IPS-18c (cell line): ENCODE data around the gene C9orf85.
"Not testable (repeated sequence)": the region's sequence is repeated elsewhere in the genome, so short reads cannot be mapped to it uniquely, and the experiment has no call there.

ENCODE experiments used
- H3K4me3 ChIP-seq: 2 replicates; pipeline ENCODE4 v1.7.0; 2013; ENCODE audit warnings: low read depth, mild to moderate bottlenecking, low read length, moderate library complexity; ENCODE audit not compliant: insufficient read depth
- H3K9me3 ChIP-seq: one replicate; pipeline ENCODE4 v1.6.1; 2013; ENCODE audit warnings: mild to moderate bottlenecking, low read length, moderate library complexity; ENCODE audit not compliant: control insufficient read depth, insufficient read depth

The C9orf85 gene

GRCh38 chr9:71929223-71929622, 17.8 kb downstream of the C9orf85 start:
- Histone ChIP-seq H3K9me3 (no peaks in the 10 kb centered on the region), H3K4me3 (no peak overlapping the region)

DNA sequence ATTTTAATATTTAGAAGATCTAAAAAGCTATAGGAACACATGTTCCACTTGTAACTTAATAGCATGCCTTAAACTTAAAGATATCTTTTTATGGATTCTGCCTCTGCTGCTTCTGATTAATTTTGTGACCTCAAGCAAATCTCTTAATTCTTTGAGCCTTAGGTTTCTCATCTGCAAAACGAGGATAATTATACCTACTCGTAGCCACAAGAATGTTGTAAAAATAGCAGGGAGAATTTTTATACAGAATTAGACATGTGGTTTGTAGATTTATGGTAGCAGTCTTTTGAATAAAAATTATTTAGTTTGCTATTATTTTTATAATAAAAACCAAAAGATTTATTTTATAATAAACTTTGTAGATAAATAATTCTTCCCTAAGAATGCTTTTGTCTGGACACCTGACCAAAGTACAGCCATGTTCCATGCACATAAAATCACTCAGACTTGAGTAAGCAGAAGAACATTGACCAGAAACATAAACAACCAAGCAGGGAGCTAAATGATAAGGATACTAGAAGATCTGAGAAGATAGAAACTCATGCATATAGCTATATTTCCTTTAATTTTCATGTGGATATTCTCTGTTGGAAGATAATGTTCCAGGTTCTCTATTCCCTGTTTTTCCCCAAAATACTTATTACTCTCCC, 18.5 kb downstream of the C9orf85 start:
- no peak overlapping the region for H3K4me3 ChIP-seq
- no peaks in the 10 kb centered on the region for H3K9me3 ChIP-seq

DNA sequence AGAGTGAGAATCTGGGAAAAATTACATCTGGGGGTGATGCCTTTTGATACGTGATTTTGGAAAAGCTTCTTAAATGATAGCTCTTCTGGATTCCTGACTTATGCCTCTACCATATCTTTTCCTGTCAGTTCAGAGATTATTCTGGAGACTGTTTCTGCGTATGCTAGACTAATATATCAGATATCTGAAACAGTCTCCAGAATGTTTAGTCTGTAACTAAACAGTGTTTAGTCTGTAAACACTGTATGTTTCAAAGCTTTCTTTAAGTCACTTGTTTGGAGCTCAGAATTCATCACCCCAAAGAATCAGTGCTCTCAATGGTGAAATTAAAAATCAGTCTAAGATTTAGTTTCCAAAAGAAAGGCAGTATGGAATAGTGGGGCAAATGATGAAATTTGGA, 19.7 kb downstream of the C9orf85 start:
- no peak overlapping the region for H3K4me3 ChIP-seq
- H3K9me3 ChIP-seq: no peaks in the 10 kb centered on the region

GRCh38 chr9:71936066-71936465, 24.6 kb downstream of the C9orf85 start:
- Histone ChIP-seq H3K4me3 (no peak overlapping the region), H3K9me3 (no peaks in the 10 kb centered on the region)

DNA sequence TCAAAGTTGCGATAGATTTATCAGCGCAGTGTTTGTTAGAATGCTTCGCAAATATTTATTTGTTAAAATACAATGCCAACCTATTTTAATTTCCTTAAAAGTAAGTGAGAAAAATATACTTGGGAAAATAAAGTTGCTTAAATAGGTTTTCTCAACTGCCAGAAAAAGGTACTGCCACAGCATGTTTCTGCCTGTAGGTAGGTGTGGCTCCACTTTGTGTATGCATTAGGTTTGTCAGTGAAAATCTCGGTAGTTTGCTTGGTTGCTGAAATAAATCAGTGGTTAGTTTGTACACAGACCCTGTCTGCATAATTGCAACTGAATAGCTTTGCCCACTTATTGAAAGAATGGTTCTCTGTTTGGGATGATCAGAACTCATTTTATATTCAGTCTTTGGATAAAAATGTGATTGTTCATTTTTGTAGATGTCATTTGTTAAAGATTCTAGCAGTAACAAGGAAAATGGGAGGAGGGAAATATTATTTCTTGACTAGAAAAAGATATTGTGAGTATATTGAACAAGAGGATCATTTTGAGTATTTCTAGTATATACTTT, 25.7 kb downstream of the C9orf85 start:
- H3K9me3 ChIP-seq: no peaks in the 10 kb centered on the region
- H3K4me3 ChIP-seq: no peak overlapping the region

GRCh38 chr9:71937898-71938297, 26.5 kb downstream of the C9orf85 start:
- no peaks in the 10 kb centered on the region for H3K9me3 ChIP-seq
- no peak overlapping the region for H3K4me3 ChIP-seq

DNA sequence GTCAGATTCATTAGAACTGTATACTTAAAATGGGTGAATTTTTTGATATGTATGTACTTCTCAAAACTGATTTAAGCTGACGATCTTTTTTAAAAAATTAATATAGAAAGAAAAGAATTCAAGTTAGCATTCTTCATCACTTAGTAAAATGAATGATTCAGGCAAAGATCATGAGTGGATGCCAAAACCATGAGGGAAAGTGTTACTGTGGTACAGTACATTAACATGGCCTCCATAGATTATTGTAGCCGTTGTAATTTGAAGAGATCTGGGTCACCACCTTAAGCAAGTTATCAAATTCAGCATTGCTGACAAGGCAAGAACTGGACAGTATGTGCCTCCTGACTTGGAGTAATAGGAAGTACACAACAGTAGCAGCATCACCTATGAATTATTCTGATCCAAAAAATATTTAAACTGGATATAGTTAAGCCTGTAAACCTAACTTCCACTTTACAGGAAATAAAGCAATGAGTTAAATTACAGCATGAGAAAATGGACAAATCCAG, 29.7 kb downstream of the C9orf85 start:
- no peaks in the 10 kb centered on the region for H3K9me3 ChIP-seq
- no peak overlapping the region for H3K4me3 ChIP-seq

DNA sequence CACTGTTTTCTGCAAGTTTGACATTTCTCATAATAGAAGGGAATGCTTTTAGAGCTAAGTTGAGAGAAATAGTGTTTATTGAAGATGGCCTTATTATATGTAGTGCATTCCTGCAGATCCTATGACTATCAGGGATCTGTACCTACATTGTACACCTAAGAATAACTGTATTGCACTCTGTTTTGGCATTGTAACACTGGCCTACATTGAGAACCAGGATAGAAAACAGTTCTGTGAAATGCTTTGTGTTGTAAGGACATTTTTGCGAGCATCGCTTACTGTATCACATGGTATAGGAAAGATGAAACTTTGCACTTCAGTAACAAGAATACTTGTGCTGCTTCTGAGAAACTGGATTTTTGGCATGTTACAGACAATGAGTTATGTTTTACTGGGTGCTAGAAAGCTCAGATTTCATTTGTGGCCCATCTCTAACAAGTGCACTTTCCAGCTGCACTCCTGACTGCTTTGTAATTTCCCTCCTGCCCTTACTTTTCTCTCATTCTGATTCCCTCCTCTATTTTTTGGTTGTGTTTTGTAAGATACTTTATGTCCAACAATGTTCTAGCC, 30.6 kb downstream of the C9orf85 start:
- H3K4me3 ChIP-seq: no peak overlapping the region
- no peaks in the 10 kb centered on the region for H3K9me3 ChIP-seq

GRCh38 chr9:71944754-71945375, 33.4 kb downstream of the C9orf85 start:
- Histone ChIP-seq H3K9me3 (no peaks in the 10 kb centered on the region), H3K4me3 (no peak overlapping the region)

DNA sequence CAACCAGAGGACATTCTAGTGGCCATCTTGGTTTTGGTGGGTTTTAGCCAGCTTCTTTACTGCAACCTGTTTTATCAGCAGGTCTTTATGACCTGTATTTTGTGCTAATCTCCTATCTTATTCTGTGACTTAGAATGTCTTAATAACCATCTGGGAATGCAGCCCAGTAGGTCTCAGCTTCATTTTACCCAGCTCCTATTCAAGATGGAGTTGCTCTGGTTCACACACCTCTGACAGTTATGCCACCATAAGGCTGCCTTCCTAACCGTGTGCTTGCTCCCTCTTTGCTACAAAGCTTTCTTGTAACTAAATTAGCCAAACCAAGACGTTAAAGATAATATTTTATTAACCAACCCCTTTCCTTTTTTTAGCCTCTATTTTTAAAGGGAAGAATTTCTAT, 43.2 kb downstream of the C9orf85 start:
- H3K9me3 ChIP-seq, H3K4me3 ChIP-seq: not testable (repeated sequence)

DNA sequence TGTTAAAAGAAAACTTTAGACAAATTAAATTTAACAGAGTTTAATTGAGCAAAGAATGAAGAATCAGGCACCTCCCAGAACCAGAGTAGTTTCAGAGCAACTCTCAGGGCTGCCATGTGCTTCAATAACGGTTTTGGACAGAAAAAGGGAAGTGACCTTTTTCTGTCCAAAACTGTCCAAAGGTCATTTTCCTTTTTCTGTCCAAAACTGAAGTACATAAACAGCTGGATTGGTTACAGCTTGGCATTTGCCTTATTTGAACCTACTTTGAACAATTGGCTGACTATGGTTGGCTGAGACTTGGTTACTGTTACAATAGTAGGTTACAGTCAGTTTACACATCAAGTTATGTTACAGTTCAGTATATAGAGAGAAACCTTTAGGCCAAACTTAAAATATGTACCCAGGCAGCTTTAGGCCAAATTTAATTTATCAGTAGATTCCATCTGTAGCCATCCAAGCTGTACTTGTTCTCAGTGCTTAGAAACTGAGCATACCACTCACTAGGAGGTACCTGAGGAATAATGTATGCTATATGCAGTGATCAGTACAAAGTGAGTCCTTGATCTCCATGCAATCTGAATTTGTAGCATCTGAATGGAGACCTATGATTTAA, 44.0 kb downstream of the C9orf85 start:
- H3K9me3 ChIP-seq: no peaks in the 10 kb centered on the region
- no peak overlapping the region for H3K4me3 ChIP-seq

DNA sequence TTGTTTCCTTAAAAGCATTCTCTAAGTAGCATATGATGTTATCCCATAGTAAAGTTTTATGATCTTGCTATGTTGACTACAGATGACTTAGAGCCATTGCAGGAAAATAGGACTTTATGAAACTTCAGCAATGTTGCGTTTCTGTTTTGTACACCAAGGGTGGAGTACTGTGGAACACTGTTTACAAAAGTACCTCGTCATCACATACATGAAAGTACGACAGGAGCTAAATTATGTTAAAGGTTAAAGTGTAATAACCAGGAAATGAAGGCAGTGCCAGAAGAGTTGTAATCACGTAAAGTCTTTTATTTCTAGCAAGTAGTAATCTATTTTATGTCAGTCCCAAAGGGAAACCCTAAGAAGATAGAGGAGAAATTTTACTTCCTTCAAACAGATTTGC, 50.9 kb downstream of the C9orf85 start:
- Histone ChIP-seq H3K4me3 (no peak overlapping the region), H3K9me3 (no peaks in the 10 kb centered on the region)

- not testable (repeated sequence) for H3K4me3 ChIP-seq, H3K9me3 ChIP-seq
Measured at GRCh38 chr9:71963471-71963996, 52.1 kb downstream of the C9orf85 start.

GRCh38 chr9:71965403-71965802, 54.0 kb downstream of the C9orf85 start:
- no peak overlapping the region for H3K4me3 ChIP-seq

DNA sequence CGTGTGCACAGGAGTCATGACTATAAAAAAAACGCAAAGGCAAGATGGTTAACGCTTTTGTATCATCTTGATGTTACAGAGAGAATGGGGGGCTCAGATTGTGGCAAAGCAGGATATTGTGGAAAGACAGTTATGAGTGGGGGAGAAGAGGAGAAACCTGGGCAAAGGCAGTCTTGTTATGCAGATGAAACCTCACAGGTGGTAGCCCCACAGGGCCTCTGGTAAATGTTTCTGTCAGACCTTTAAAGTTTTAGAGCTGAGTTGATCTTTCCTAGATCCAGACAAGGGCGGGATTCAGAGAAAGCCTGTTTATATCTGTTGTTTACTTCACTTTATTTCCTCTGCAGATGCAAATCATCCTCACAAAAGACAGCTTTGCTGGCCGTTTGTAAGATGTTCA, 55.2 kb downstream of the C9orf85 start:
- Histone ChIP-seq H3K9me3 (no peaks in the 10 kb centered on the region), H3K4me3 (no peak overlapping the region)

More at GRCh38 chr9:71965403-71965802, 54.0 kb downstream of the C9orf85 start:
- no peaks in the 10 kb centered on the region for H3K9me3 ChIP-seq

GRCh38 chr9:71968541-71969090, 57.2 kb downstream of the C9orf85 start:
- Histone ChIP-seq H3K4me3 (no peak overlapping the region), H3K9me3 (no peaks in the 10 kb centered on the region)

GRCh38 chr9:71975833-71976232, 64.4 kb downstream of the C9orf85 start:
- no peak overlapping the region for H3K4me3 ChIP-seq
- no peaks in the 10 kb centered on the region for H3K9me3 ChIP-seq
